ENCODE measurements around the gene SLC35E2B.

DNA sequence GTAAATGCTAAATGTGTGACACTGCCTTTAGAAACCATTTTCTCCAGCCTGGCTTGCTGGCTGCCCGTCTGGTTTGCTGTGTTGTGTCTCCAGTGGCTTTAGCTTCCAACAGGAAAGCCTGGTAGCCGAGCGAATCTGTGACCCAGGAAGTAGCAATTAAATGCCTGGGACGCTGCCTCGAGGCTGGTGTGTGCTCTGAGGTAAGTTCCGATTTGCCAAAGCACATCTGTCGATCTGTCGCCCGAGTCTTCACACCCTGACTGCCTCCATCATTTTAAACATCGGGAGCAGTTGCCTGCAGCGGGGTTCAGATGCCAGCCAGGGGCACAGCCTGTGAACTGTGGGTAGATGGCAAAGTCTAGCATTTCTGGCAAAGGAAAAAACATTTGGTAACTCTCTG lies 75.1 kb downstream of the SLC35E2B start:
- TF ChIP-seq, protein P1, sequence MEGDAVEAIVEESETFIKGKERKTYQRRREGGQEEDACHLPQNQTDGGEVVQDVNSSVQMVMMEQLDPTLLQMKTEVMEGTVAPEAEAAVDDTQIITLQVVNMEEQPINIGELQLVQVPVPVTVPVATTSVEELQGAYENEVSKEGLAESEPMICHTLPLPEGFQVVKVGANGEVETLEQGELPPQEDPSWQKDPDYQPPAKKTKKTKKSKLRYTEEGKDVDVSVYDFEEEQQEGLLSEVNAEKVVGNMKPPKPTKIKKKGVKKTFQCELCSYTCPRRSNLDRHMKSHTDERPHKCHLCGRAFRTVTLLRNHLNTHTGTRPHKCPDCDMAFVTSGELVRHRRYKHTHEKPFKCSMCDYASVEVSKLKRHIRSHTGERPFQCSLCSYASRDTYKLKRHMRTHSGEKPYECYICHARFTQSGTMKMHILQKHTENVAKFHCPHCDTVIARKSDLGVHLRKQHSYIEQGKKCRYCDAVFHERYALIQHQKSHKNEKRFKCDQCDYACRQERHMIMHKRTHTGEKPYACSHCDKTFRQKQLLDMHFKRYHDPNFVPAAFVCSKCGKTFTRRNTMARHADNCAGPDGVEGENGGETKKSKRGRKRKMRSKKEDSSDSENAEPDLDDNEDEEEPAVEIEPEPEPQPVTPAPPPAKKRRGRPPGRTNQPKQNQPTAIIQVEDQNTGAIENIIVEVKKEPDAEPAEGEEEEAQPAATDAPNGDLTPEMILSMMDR (IDR thresholded peaks at IDR 0.05), result no peak
- TF ChIP-seq POLR2A (IDR thresholded peaks at IDR 0.05), result no peak

Data from body of pancreas (tissue), 4 donors.